ENCODE data around the gene ILK. TPM values are rescaled to one million over a fixed set of nuclear protein-coding genes. Genes with fewer than 3 reads are reported as not detected.

ILK gene
- total RNA-seq, 2 experiments from 2014 or later, result 64.8 to 80.3 TPM

GRCh38 chr11:6655790-6656583 is 52.4 kb downstream of the ILK start, which contains the start of gene DCHS1:
DCHS1 (minus strand) TSS chr11:6655809; CDS start chr11:6641613, 14,196 bp downstream.
- CTCF ChIA-PET (ENCODE audit: unreplicated experiment), result no interaction called here
- Histone ChIP-seq H3K4me3 (ENCODE audit: low read depth, low read length, poor library complexity, severe bottlenecking) (no peak within 1 kb of the TSS), H3K27ac (ENCODE audit: low read depth, low read length, poor library complexity, severe bottlenecking) (no peak within 1 kb of the TSS), H4K20me1 (ENCODE audit: insufficient read depth, low read length) (no peaks in the 10 kb centered on the region), H3K36me3 (ENCODE audit: insufficient read depth, low read length) (no peaks in the 10 kb centered on the region), H3K9me3 (ENCODE audit: low read length) (no peaks in the 10 kb centered on the region), H3K9me2 (ENCODE audit: insufficient read depth, low read length) (no peaks in the 10 kb centered on the region), H3K4me1 (ENCODE audit: insufficient read depth, low read length, poor library complexity, severe bottlenecking) (no peaks in the 10 kb centered on the region), H2AFZ (ENCODE audit: low read length) (no peak within 1 kb of the TSS), H3K4me2 (ENCODE audit: low read length) (no peak within 1 kb of the TSS), H3K79me2 (ENCODE audit: insufficient read depth, low read depth, low read length) (no peaks in the 10 kb centered on the region)
- BruUV-seq (replicated peaks), result no TSS peak
- no peak for DNase-seq (ENCODE audit: low spot score)
- intact Hi-C loops (cut with micrococcal nuclease; ENCODE audit: unreplicated experiment), result no loop called here
- POLR2A ChIA-PET, result no interaction called here
- no peak for TF ChIP-seq CTCF (conservative IDR thresholded peaks at IDR 0.05; ENCODE audit: low read length)
- TF ChIP-seq EZH2phosphoT487 (IDR thresholded peaks at IDR 0.05; ENCODE audit: borderline replicate concordance, low read depth, low read length), result no peak

- DNase-seq (ENCODE audit: low spot score), result no peak
- ChIA-PET CTCF (ENCODE audit: unreplicated experiment) (no interaction called here), POLR2A (no interaction called here)
- no peak overlapping the region for H3K4me3 ChIP-seq (ENCODE audit: low read depth, low read length, poor library complexity, severe bottlenecking)
- H3K9me3 ChIP-seq (ENCODE audit: low read length), result no peaks in the 10 kb centered on the region
- no peaks in the 10 kb centered on the region for H3K9me2 ChIP-seq (ENCODE audit: insufficient read depth, low read length)
- no TSS peak for BruUV-seq (replicated peaks)
- H3K36me3 ChIP-seq (ENCODE audit: insufficient read depth, low read length), result no peaks in the 10 kb centered on the region
- TF ChIP-seq EZH2phosphoT487 (IDR thresholded peaks at IDR 0.05; ENCODE audit: borderline replicate concordance, low read depth, low read length) (no peak), CTCF (conservative IDR thresholded peaks at IDR 0.05; ENCODE audit: low read length) (no peak)
- H2AFZ ChIP-seq (ENCODE audit: low read length), result no peak overlapping the region
- no peaks in the 10 kb centered on the region for H3K79me2 ChIP-seq (ENCODE audit: insufficient read depth, low read depth, low read length)
- intact Hi-C loops (cut with micrococcal nuclease; ENCODE audit: unreplicated experiment), result no loop called here
- no peak overlapping the region for H3K4me2 ChIP-seq (ENCODE audit: low read length)
- H3K27ac ChIP-seq (ENCODE audit: low read depth, low read length, poor library complexity, severe bottlenecking), result no peak overlapping the region
- no peaks in the 10 kb centered on the region for H4K20me1 ChIP-seq (ENCODE audit: insufficient read depth, low read length)
- H3K4me1 ChIP-seq (ENCODE audit: insufficient read depth, low read length, poor library complexity, severe bottlenecking), result no peaks in the 10 kb centered on the region
Measured at GRCh38 chr11:6656584-6656915, 53.0 kb downstream of the ILK start.

GRCh38 chr11:6656936-6657335 is 53.4 kb downstream of the ILK start:
- TF ChIP-seq CTCF (conservative IDR thresholded peaks at IDR 0.05; ENCODE audit: low read length) (no peak), EZH2phosphoT487 (IDR thresholded peaks at IDR 0.05; ENCODE audit: borderline replicate concordance, low read depth, low read length) (no peak)
- no peaks in the 10 kb centered on the region for H4K20me1 ChIP-seq (ENCODE audit: insufficient read depth, low read length)
- H3K9me3 ChIP-seq (ENCODE audit: low read length), result no peaks in the 10 kb centered on the region
- H3K4me1 ChIP-seq (ENCODE audit: insufficient read depth, low read length, poor library complexity, severe bottlenecking), result no peaks in the 10 kb centered on the region
- no TSS peak for BruUV-seq (replicated peaks)
- no peak for DNase-seq (ENCODE audit: low spot score)
- no peak overlapping the region for H3K4me2 ChIP-seq (ENCODE audit: low read length)
- no peak overlapping the region for H3K27ac ChIP-seq (ENCODE audit: low read depth, low read length, poor library complexity, severe bottlenecking)
- H3K36me3 ChIP-seq (ENCODE audit: insufficient read depth, low read length), result no peaks in the 10 kb centered on the region
- ChIA-PET CTCF (ENCODE audit: unreplicated experiment) (no interaction called here), POLR2A (interaction anchor here (1.1 kb wide), 1 partner anchor 8 kb away, joined by 3 read pairs; no protein-coding TSS in a partner anchor)
- no peaks in the 10 kb centered on the region for H3K79me2 ChIP-seq (ENCODE audit: insufficient read depth, low read depth, low read length)
- no peak overlapping the region for H2AFZ ChIP-seq (ENCODE audit: low read length)
- no peaks in the 10 kb centered on the region for H3K9me2 ChIP-seq (ENCODE audit: insufficient read depth, low read length)
- no peak overlapping the region for H3K4me3 ChIP-seq (ENCODE audit: low read depth, low read length, poor library complexity, severe bottlenecking)
- intact Hi-C loops (cut with micrococcal nuclease; ENCODE audit: unreplicated experiment), result no loop called here
